Activated CD4-positive, alpha-beta T cell treated with anti-CD3 and anti-CD28 coated beads, Interleukin-2, amount 50 U/mL, for 24 hours (primary cell): ENCODE data around the gene KLF14.
"Not testable (repeated sequence)": the region's sequence is repeated elsewhere in the genome, so short reads cannot be mapped to it uniquely, and the experiment has no call there.

Experiments
- DNase-seq, 2 donors: peaks; one replicate each; pipeline ENCODE4 v3.0.0-alpha.2; 2020; ENCODE audit warnings: low read depth in 1 of 2, low spot score in 1 of 2

Gene KLF14

GRCh38 chr7:130719541-130719940 is 14.5 kb downstream of the KLF14 start:
- no peak for DNase-seq

- DNase-seq = no peak
Measured at GRCh38 chr7:130712416-130712815, 21.6 kb downstream of the KLF14 start.

GRCh38 chr7:130708766-130709165 is 25.2 kb downstream of the KLF14 start:
- DNase-seq = no peak

- DNase-seq = no peak
Measured at GRCh38 chr7:130708001-130708400, 26.0 kb downstream of the KLF14 start.

GRCh38 chr7:130703851-130704250 is 30.2 kb downstream of the KLF14 start:
- DNase-seq = no peak

GRCh38 chr7:130701650-130702049 is 32.4 kb downstream of the KLF14 start:
- DNase-seq = no peak

GRCh38 chr7:130700760-130701159 is 33.2 kb downstream of the KLF14 start:
- no peak for DNase-seq

- no peak for DNase-seq
Measured at GRCh38 chr7:130699686-130700085, 34.3 kb downstream of the KLF14 start.

- DNase-seq = no peak
Measured at GRCh38 chr7:130697820-130698219, 36.2 kb downstream of the KLF14 start.

- DNase-seq = no peak
Measured at GRCh38 chr7:130695840-130696239, 38.2 kb downstream of the KLF14 start.

GRCh38 chr7:130692396-130692795 is 41.6 kb downstream of the KLF14 start:
- not testable (repeated sequence) for DNase-seq

GRCh38 chr7:130689683-130690082 is 44.3 kb downstream of the KLF14 start:
- DNase-seq = no peak

GRCh38 chr7:130683026-130683425 is 51.0 kb downstream of the KLF14 start:
- DNase-seq = no peak
